Measurements from ENCODE around the gene EDEM1.
"Not testable (repeated sequence)": the region's sequence is repeated elsewhere in the genome, so short reads cannot be mapped to it uniquely, and the experiment has no call there.

EDEM1 gene

DNA sequence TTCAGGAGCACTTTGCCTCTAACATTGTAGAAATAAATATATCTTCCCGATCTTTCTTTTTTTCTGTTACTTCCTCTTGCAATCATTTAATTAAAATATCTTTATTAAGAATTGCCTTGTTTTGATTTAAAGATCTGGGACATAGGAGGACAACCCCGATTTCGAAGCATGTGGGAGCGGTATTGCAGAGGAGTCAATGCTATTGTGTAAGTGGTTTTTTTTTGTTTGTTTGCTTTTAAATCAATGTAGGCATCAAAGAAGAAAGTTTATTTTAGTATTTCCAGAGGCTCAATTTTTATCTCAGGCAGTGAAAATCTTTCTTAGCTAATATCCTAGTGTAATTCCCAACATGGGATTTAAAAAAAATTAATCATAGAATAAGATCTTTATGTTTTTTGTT, 15.5 kb upstream of the EDEM1 start:
- Histone ChIP-seq H3K4me3 (ENCODE audit: extremely low read depth, insufficient read depth, low read length, poor library complexity, severe bottlenecking) (no peak overlapping the region), H3K36me3 (ENCODE audit: control insufficient read depth, insufficient read depth, low read length) (peaks cover 51% of the 10 kb centered on the region), H3K4me1 (ENCODE audit: control insufficient read depth, insufficient read depth, low read length, poor library complexity, severe bottlenecking) (no peaks in the 10 kb centered on the region), H3K9me3 (ENCODE audit: control insufficient read depth, low read length) (no peaks in the 10 kb centered on the region), H3K27ac (ENCODE audit: low read depth, low read length, severe bottlenecking) (no peak overlapping the region)
- WGBS, 2 experiments (ENCODE audit: insufficient coverage in 2 of 2): 89 to 100% methylated on average over 1 to 3 of the region's 4 CpGs

DNA sequence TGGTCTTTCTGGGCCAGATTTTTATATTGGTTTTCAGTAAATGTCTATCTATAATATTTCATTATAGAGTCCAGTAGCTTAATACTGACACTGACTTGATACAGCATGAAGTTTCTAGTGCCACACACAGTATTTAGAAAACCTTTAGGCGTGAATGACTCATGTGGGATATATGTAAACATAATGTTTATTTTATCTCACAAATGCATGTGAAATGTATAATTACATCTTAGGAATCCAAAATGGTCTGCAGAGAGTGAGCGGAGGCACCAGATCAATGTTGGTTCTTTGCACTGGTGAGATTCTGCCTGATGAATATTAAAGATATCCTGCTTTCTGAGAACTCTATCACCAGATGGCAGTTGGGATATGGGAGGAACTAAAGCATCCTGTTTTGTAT, 8.5 kb upstream of the EDEM1 start:
- H3K27ac ChIP-seq (ENCODE audit: low read depth, low read length, severe bottlenecking); H3K9me3 ChIP-seq (ENCODE audit: control insufficient read depth, low read length); H3K4me3 ChIP-seq (ENCODE audit: extremely low read depth, insufficient read depth, low read length, poor library complexity, severe bottlenecking); H3K4me1 ChIP-seq (ENCODE audit: control insufficient read depth, insufficient read depth, low read length, poor library complexity, severe bottlenecking): not testable (repeated sequence)
- WGBS, 2 experiments (ENCODE audit: insufficient coverage in 2 of 2): 100% methylated on average over 1 of the region's 2 CpGs; no CpG with 5 or more reads in 1 of the 2 experiments
- peaks cover 69% of the 10 kb centered on the region for H3K36me3 ChIP-seq (ENCODE audit: control insufficient read depth, insufficient read depth, low read length)

DNA sequence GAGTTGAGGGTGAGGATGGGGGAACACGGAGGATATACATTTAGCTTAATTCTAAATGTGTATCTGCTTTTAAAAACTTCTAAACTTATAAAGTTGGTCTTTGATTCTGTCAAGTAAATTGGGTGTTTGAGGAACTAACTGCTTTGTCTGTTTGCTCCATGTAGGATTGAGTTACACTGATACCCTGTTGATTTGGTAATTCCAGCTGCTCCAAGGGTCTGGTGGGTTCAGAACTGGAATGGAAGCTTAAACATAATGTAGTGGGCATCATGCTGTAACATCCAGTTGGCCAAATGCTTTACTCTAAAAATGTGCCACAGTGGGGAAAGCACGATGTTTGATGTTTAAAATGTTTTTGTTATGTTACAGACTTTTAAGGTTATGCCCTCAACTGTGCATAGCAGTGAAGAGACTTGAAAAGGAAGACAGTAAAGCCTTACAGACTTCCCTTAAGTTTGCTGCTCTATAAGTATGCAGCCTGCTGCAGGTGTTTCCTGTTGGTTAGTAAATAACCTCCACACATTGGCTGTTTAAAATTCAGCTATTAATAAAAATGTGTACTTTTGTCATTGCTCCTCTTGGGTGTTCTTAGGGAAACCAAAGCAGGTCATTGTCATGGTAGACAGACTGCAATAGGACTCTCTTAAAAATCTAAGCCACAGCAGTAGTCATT, 5.9 kb upstream of the EDEM1 start:
- WGBS, 2 experiments (ENCODE audit: insufficient coverage in 2 of 2): 100% methylated on average over 1 of the region's 2 CpGs
- no peak overlapping the region for H3K27ac ChIP-seq (ENCODE audit: low read depth, low read length, severe bottlenecking)
- H3K36me3 ChIP-seq (ENCODE audit: control insufficient read depth, insufficient read depth, low read length): peaks cover 61% of the 10 kb centered on the region
- H3K9me3 ChIP-seq (ENCODE audit: control insufficient read depth, low read length): no peaks in the 10 kb centered on the region
- no peaks in the 10 kb centered on the region for H3K4me1 ChIP-seq (ENCODE audit: control insufficient read depth, insufficient read depth, low read length, poor library complexity, severe bottlenecking)
- no peak overlapping the region for H3K4me3 ChIP-seq (ENCODE audit: extremely low read depth, insufficient read depth, low read length, poor library complexity, severe bottlenecking)

GRCh38 chr3:5183714-5184113, 3.8 kb upstream of the EDEM1 start:
- not testable (repeated sequence) for H3K4me1 ChIP-seq (ENCODE audit: control insufficient read depth, insufficient read depth, low read length, poor library complexity, severe bottlenecking); H3K27ac ChIP-seq (ENCODE audit: low read depth, low read length, severe bottlenecking); H3K9me3 ChIP-seq (ENCODE audit: control insufficient read depth, low read length); H3K4me3 ChIP-seq (ENCODE audit: extremely low read depth, insufficient read depth, low read length, poor library complexity, severe bottlenecking)
- WGBS, 2 experiments (ENCODE audit: insufficient coverage in 2 of 2): 97 to 100% methylated on average over 6 to 10 of the region's 12 CpGs
- peaks cover 44% of the 10 kb centered on the region for H3K36me3 ChIP-seq (ENCODE audit: control insufficient read depth, insufficient read depth, low read length)

- 94 to 97% methylated on average over 5 to 6 of the region's 6 CpGs for WGBS, 2 experiments (ENCODE audit: insufficient coverage in 2 of 2)
These were observed 3.0 kb upstream of the EDEM1 start for GRCh38 chr3:5184499-5184898.

DNA sequence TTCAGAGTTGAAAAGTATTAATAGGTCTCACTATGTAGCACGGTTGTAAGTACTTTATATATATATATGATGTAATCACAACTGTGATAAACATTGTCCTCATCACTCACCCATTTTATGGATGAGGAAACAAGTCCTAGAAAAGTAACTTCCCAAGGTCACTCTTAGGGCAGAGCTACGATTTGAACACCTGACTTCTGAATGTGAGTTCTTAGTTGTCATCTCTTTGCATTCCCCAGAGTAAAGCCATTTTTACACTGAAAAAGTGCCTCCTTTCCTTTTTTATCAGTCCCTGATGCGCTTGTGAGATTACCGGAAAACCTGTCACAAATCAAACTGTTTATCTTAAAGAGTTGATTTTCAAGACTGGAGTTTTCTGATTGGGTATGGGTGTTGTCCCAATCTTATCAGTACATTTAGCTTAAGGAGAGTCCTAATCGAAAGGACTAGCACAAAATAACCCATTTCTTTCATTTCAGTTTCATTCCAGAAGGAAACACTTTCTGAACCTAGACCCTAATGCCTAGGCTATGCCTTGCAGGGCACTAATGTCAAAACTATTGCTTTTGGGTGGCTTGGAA, 2.3 kb upstream of the EDEM1 start:
- H3K36me3 ChIP-seq (ENCODE audit: control insufficient read depth, insufficient read depth, low read length): peaks cover 33% of the 10 kb centered on the region
- H3K9me3 ChIP-seq (ENCODE audit: control insufficient read depth, low read length): no peaks in the 10 kb centered on the region
- no peak overlapping the region for H3K4me3 ChIP-seq (ENCODE audit: extremely low read depth, insufficient read depth, low read length, poor library complexity, severe bottlenecking)
- H3K4me1 ChIP-seq (ENCODE audit: control insufficient read depth, insufficient read depth, low read length, poor library complexity, severe bottlenecking): no peaks in the 10 kb centered on the region
- H3K27ac ChIP-seq (ENCODE audit: low read depth, low read length, severe bottlenecking): no peak overlapping the region
- WGBS, 2 experiments (ENCODE audit: insufficient coverage in 2 of 2): 78 to 100% methylated on average over 1 of the region's 5 CpGs

More at GRCh38 chr3:5184499-5184898, 3.0 kb upstream of the EDEM1 start:
- H3K4me3 ChIP-seq (ENCODE audit: extremely low read depth, insufficient read depth, low read length, poor library complexity, severe bottlenecking): no peak overlapping the region
- no peaks in the 10 kb centered on the region for H3K9me3 ChIP-seq (ENCODE audit: control insufficient read depth, low read length)
- H3K4me1 ChIP-seq (ENCODE audit: control insufficient read depth, insufficient read depth, low read length, poor library complexity, severe bottlenecking): no peaks in the 10 kb centered on the region
- H3K36me3 ChIP-seq (ENCODE audit: control insufficient read depth, insufficient read depth, low read length): peaks cover 38% of the 10 kb centered on the region
- H3K27ac ChIP-seq (ENCODE audit: low read depth, low read length, severe bottlenecking): no peak overlapping the region

- Histone ChIP-seq H3K4me1 (ENCODE audit: control insufficient read depth, insufficient read depth, low read length, poor library complexity, severe bottlenecking) (peaks cover 4% of the 10 kb centered on the region), H3K4me3 (ENCODE audit: extremely low read depth, insufficient read depth, low read length, poor library complexity, severe bottlenecking) (peak overlapping the region; percentile 87), H3K36me3 (ENCODE audit: control insufficient read depth, insufficient read depth, low read length) (peaks cover 28% of the 10 kb centered on the region), H3K9me3 (ENCODE audit: control insufficient read depth, low read length) (no peaks in the 10 kb centered on the region), H3K27ac (ENCODE audit: low read depth, low read length, severe bottlenecking) (no peak overlapping the region)
- 86 to 88% methylated on average over 2 to 3 of the region's 6 CpGs for WGBS, 2 experiments (ENCODE audit: insufficient coverage in 2 of 2)
These were observed 1.2 kb upstream of the EDEM1 start for GRCh38 chr3:5186089-5186857.

GRCh38 chr3:5186858-5187155, 700 bp upstream of the EDEM1 start:
- H3K27ac ChIP-seq (ENCODE audit: low read depth, low read length, severe bottlenecking): peak overlapping the region; percentile 76
- 20 to 64% methylated on average over 2 to 7 of the region's 8 CpGs for WGBS, 2 experiments (ENCODE audit: insufficient coverage in 2 of 2)

DNA sequence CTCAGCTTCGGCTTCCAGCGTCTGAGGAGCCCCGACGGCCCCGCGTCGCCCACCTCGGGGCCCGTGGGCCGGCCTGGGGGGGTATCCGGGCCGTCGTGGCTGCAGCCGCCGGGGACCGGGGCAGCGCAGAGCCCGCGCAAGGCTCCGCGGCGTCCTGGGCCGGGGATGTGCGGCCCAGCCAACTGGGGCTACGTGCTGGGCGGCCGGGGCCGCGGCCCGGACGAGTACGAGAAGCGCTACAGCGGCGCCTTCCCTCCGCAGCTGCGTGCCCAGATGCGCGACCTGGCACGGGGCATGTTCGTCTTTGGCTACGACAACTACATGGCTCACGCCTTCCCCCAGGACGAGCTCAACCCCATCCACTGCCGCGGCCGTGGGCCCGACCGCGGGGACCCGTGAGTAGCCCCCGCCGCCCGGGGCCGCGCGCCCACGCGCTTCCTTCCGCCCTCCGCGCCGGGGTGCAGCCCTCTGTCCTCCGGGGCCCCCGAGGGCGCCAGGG, 462 bp downstream of the EDEM1 start:
- no peaks in the 10 kb centered on the region for H3K9me3 ChIP-seq (ENCODE audit: control insufficient read depth, low read length)
- 0 to 1% methylated on average over 48 to 65 of the region's 66 CpGs for WGBS, 2 experiments (ENCODE audit: insufficient coverage in 2 of 2)
- H3K27ac ChIP-seq (ENCODE audit: low read depth, low read length, severe bottlenecking): peak overlapping the region; percentile 81
- H3K4me3 ChIP-seq (ENCODE audit: extremely low read depth, insufficient read depth, low read length, poor library complexity, severe bottlenecking): peak overlapping the region; percentile 87
- peaks cover 22% of the 10 kb centered on the region for H3K36me3 ChIP-seq (ENCODE audit: control insufficient read depth, insufficient read depth, low read length)
- H3K4me1 ChIP-seq (ENCODE audit: control insufficient read depth, insufficient read depth, low read length, poor library complexity, severe bottlenecking): peaks cover 12% of the 10 kb centered on the region

More at GRCh38 chr3:5186858-5187155, 700 bp upstream of the EDEM1 start:
- Histone ChIP-seq H3K4me1 (ENCODE audit: control insufficient read depth, insufficient read depth, low read length, poor library complexity, severe bottlenecking) (peaks cover 4% of the 10 kb centered on the region), H3K36me3 (ENCODE audit: control insufficient read depth, insufficient read depth, low read length) (peaks cover 25% of the 10 kb centered on the region), H3K4me3 (ENCODE audit: extremely low read depth, insufficient read depth, low read length, poor library complexity, severe bottlenecking) (peak overlapping the region; percentile 87), H3K9me3 (ENCODE audit: control insufficient read depth, low read length) (no peaks in the 10 kb centered on the region)

DNA sequence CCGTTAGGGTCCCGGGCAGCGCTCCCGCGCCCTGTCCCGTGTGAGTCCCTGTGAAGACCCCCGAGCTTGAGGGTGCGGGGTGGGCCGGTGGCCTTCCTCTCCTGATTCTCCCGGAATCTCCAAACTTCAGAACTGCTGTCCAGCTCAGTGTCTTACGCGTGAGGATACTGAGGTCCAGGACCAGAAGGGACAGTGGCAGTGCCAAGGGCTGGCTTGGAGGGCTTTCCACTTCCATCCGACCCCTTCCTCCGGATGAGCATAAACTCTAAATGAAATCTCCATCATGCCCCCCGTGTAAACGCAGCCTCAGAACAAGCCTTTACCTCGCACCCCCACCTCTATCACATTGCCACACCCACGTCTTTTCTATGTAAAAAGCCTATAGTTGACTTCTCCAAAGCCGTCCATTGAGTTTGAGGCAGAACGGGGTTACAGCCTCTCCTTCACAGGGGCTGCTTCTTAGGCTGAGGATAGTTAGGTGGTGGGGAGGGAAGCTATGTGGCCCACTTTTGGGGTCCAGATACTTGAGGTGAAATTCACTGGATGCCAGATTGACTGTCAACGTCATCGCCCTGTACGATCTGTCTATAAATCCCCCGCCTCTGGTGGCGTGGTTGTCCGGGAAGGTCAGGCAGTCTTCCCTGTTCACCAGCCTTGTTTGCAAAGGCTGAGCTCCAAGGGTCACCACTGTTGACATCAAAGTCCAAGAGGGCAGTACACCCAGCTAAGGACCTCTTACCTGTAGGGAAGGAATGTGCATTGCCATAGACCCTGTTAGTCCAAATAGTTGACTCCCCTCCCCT, 1.1 kb downstream of the EDEM1 start:
- Histone ChIP-seq H3K36me3 (ENCODE audit: control insufficient read depth, insufficient read depth, low read length) (peaks cover 21% of the 10 kb centered on the region), H3K4me3 (ENCODE audit: extremely low read depth, insufficient read depth, low read length, poor library complexity, severe bottlenecking) (peak overlapping the region; percentile 87), H3K4me1 (ENCODE audit: control insufficient read depth, insufficient read depth, low read length, poor library complexity, severe bottlenecking) (peaks cover 18% of the 10 kb centered on the region), H3K27ac (ENCODE audit: low read depth, low read length, severe bottlenecking) (no peak overlapping the region), H3K9me3 (ENCODE audit: control insufficient read depth, low read length) (no peaks in the 10 kb centered on the region)
- WGBS, 2 experiments (ENCODE audit: insufficient coverage in 2 of 2): 16 to 21% methylated on average over 19 to 22 of the region's 26 CpGs
